Hypothalamus (tissue), 51 donors: ENCODE results near the gene SERPINE2.

Source experiments
- DNase-seq, 51 donors: peaks; one replicate each; lab custom pipeline; 2025; lab: John Stamatoyannopoulos, UW

Gene SERPINE2

GRCh38 chr2:224039080-224039769 is at the start of gene SERPINE2:
Gene SERPINE2 (minus strand): TSS chr2:224039286. CDS start chr2:224001900, 37,386 bp downstream.
- DNase-seq, result peak in 49 of 51 donors; percentile 21 to 84 (median 68)

GRCh38 chr2:224086226-224086914 is 47.3 kb upstream of the SERPINE2 start:
- DNase-seq, result no peak

GRCh38 chr2:224085811-224086210 is 46.7 kb upstream of the SERPINE2 start:
- DNase-seq, result no peak

GRCh38 chr2:224085246-224085645 is 46.2 kb upstream of the SERPINE2 start:
- no peak for DNase-seq

GRCh38 chr2:224084266-224084892 is 45.3 kb upstream of the SERPINE2 start:
- no peak for DNase-seq

- no peak for DNase-seq
These were observed 44.6 kb upstream of the SERPINE2 start for GRCh38 chr2:224083638-224084037.

GRCh38 chr2:224078656-224079055 is 39.6 kb upstream of the SERPINE2 start:
- DNase-seq, result no peak

- DNase-seq, result no peak
These were observed 38.9 kb upstream of the SERPINE2 start for GRCh38 chr2:224077773-224078507.

GRCh38 chr2:224075588-224075987 is 36.5 kb upstream of the SERPINE2 start:
- no peak for DNase-seq

GRCh38 chr2:224073676-224074075 is 34.6 kb upstream of the SERPINE2 start:
- DNase-seq, result no peak

GRCh38 chr2:224072541-224073188 is 33.6 kb upstream of the SERPINE2 start:
- DNase-seq, result no peak

GRCh38 chr2:224069172-224069571 is 30.1 kb upstream of the SERPINE2 start:
- DNase-seq, result no peak

GRCh38 chr2:224063298-224063648 is 24.2 kb upstream of the SERPINE2 start:
- DNase-seq, result no peak

GRCh38 chr2:224062481-224063297 is 23.6 kb upstream of the SERPINE2 start:
- peak in 1 of 51 donors; percentile 1 for DNase-seq

- DNase-seq, result no peak
These were observed 21.8 kb upstream of the SERPINE2 start for GRCh38 chr2:224060783-224061482.

GRCh38 chr2:224059178-224059577 is 20.1 kb upstream of the SERPINE2 start:
- no peak for DNase-seq

- peak in 23 of 51 donors; percentile 6 to 66 (median 38) for DNase-seq
These were observed 19.1 kb upstream of the SERPINE2 start for GRCh38 chr2:224058048-224058775.

GRCh38 chr2:224056889-224057288 is 17.8 kb upstream of the SERPINE2 start:
- no peak for DNase-seq
